ENCODE data around the gene TRPM2. TPM values are rescaled to one million over a fixed set of nuclear protein-coding genes. Genes with fewer than 3 reads are reported as not detected.

TRPM2 gene
- total RNA-seq, 4 donors from 2014 or later: 1.6 to 3.5 (median 2.7) TPM

- Histone ChIP-seq H3K4me1 (peaks cover 9 to 18% (median 14%) of the 10 kb centered on the region in 4 donors), H3K27ac (replicated peaks in 1 of 4) (no peak overlapping the region), H3K4me3 (no peak overlapping the region), H3K27me3 (peaks cover 0 to 10% (median 0%) of the 10 kb centered on the region in 4 donors), H3K36me3 (no peaks in the 10 kb centered on the region), H3K9me3 (peaks cover 0 to 9% (median 3%) of the 10 kb centered on the region in 4 donors)
- WGBS: 85% methylated on average over 14 of the region's 28 CpGs
- TF ChIP-seq POLR2A (IDR thresholded peaks at IDR 0.05; ENCODE audit: low read depth) (no peak), POLR2AphosphoS5 (IDR thresholded peaks at IDR 0.05) (no peak), CTCF (IDR thresholded peaks at IDR 0.05) (no peak)
- intact Hi-C loops (cut with DNase I): no loop called here
- DNase-seq (ENCODE audit: extremely low spot score): no peak
Measured at GRCh38 chr21:44434936-44435635, 81.7 kb downstream of the TRPM2 start.

GRCh38 chr21:44436111-44436611 is 82.7 kb downstream of the TRPM2 start:
- TF ChIP-seq POLR2AphosphoS5 (IDR thresholded peaks at IDR 0.05) (no peak), EP300 (IDR thresholded peaks at IDR 0.05) (no peak), POLR2A (IDR thresholded peaks at IDR 0.05; ENCODE audit: low read depth) (no peak), CTCF (IDR thresholded peaks at IDR 0.05) (no peak)
- no peaks in the 10 kb centered on the region for H3K36me3 ChIP-seq
- peaks cover 9 to 18% (median 14%) of the 10 kb centered on the region in 4 donors for H3K4me1 ChIP-seq
- H3K4me3 ChIP-seq: no peak overlapping the region
- intact Hi-C loops (cut with DNase I): no loop called here
- H3K27me3 ChIP-seq: peaks cover 0 to 10% (median 0%) of the 10 kb centered on the region in 4 donors
- 84% methylated on average over 5 of the region's 13 CpGs for WGBS
- no peak overlapping the region for H3K27ac ChIP-seq (replicated peaks in 1 of 4)
- no peak for DNase-seq (ENCODE audit: extremely low spot score)
- peaks cover 0 to 7% (median 1%) of the 10 kb centered on the region in 4 donors for H3K9me3 ChIP-seq

- DNase-seq (ENCODE audit: extremely low spot score): no peak
- Histone ChIP-seq H3K9me3 (no peaks in the 10 kb centered on the region), H3K36me3 (no peaks in the 10 kb centered on the region), H3K4me3 (no peak overlapping the region), H3K27ac (replicated peaks in 1 of 4) (no peak overlapping the region), H3K27me3 (peaks cover 0 to 13% (median 0%) of the 10 kb centered on the region in 4 donors), H3K4me1 (peaks cover 9 to 18% (median 14%) of the 10 kb centered on the region in 4 donors)
- intact Hi-C loops (cut with DNase I): no loop called here
- TF ChIP-seq CTCF (IDR thresholded peaks at IDR 0.05) (no peak), POLR2AphosphoS5 (IDR thresholded peaks at IDR 0.05) (no peak), POLR2A (IDR thresholded peaks at IDR 0.05; ENCODE audit: low read depth) (no peak), EP300 (IDR thresholded peaks at IDR 0.05) (no peak)
- WGBS: 91% methylated on average over 14 of the region's 18 CpGs
Measured at GRCh38 chr21:44436958-44437357, 83.5 kb downstream of the TRPM2 start.

GRCh38 chr21:44437371-44437695 is 83.9 kb downstream of the TRPM2 start:
- DNase-seq (ENCODE audit: extremely low spot score): no peak
- H3K4me1 ChIP-seq: peaks cover 9 to 18% (median 14%) of the 10 kb centered on the region in 4 donors
- WGBS: 88% methylated on average over 5 of the region's 5 CpGs

More at GRCh38 chr21:44437371-44437695, 83.9 kb downstream of the TRPM2 start:
- Histone ChIP-seq H3K27me3 (peaks cover 0 to 16% (median 0%) of the 10 kb centered on the region in 4 donors), H3K27ac (replicated peaks in 1 of 4) (no peak overlapping the region), H3K9me3 (no peaks in the 10 kb centered on the region), H3K36me3 (no peaks in the 10 kb centered on the region), H3K4me3 (no peak overlapping the region)
- TF ChIP-seq POLR2AphosphoS5 (IDR thresholded peaks at IDR 0.05) (no peak), EP300 (IDR thresholded peaks at IDR 0.05) (no peak), POLR2A (IDR thresholded peaks at IDR 0.05; ENCODE audit: low read depth) (no peak), CTCF (IDR thresholded peaks at IDR 0.05) (no peak)
- intact Hi-C loops (cut with DNase I): no loop called here
